GM12878 (cell line): ENCODE measurements around the gene SMARCC1. TPM values are rescaled to one million over a fixed set of nuclear protein-coding genes. Genes with fewer than 3 reads are reported as not detected.

Source experiments
- ATAC-seq: fragments of 200-7000 bp; cut with Tn5 transposase; 3 replicates; pipeline ENCODE4 v1.9.1; 2020; ENCODE audit warnings: mild to moderate bottlenecking, moderate library complexity
- BruUV-seq: library from RNA; stranded (reverse); fragments of 400-500 nt; replicated peaks from 2 replicates; lab custom pipeline; 2021; lab: Mats Ljungman, UMichigan
- CTCF ChIA-PET: fragments of 300-600 bp; sonication (Branson Sonifier 250); formaldehyde crosslinking; extraction: SDS; loops from one replicate; lab custom pipeline; 2021; ENCODE audit warnings: inconsistent platforms; lab: Yijun Ruan, JAX
- POLR2A ChIA-PET: fragments of 350-600 bp; formaldehyde crosslinking; extraction: SDS; loops from one replicate; lab custom pipeline; 2021; ENCODE audit warnings: inconsistent platforms; lab: Charles Lee
- RAD21 ChIA-PET: fragments of 300-600 bp; sonication (Branson Sonifier 250); formaldehyde crosslinking; loops from one replicate; lab custom pipeline; 2023; ENCODE audit warnings: antibody characterized with exemption; ENCODE audit not compliant: unreplicated experiment; lab: Charles Lee
- SMC1A ChIA-PET: fragments of 300-600 bp; sonication (Branson Sonifier 250); formaldehyde crosslinking; loops from one replicate; lab custom pipeline; 2023; ENCODE audit not compliant: unreplicated experiment, uncharacterized antibody; lab: Charles Lee
- DNase-seq: peaks from one replicate; pipeline ENCODE4 v3.0.0-alpha.2; 2011; ENCODE audit warnings: low read depth, low spot score
- FAIRE-seq: peaks from 3 replicates; lab custom pipeline; 2011; peaks lifted over from hg19 to GRCh38; lab: Jason Lieb, UNC
- H2AFZ ChIP-seq: 2 replicates; pipeline ENCODE4 v1.6.0; 2011; ENCODE audit warnings: low read depth, low read length, control low read depth; ENCODE audit not compliant: control insufficient read depth
- H3K27ac ChIP-seq: 2 replicates; pipeline ENCODE4 v1.5.1; 2011; ENCODE audit warnings: control low read depth; ENCODE audit not compliant: control insufficient read depth, insufficient read depth
- H3K27me3 ChIP-seq, 2 experiments: replicated peaks in 1 of 2; 2 replicates each; pipeline versions ENCODE4 v1.6.0 to v1.6.1; 2011; ENCODE audit warnings: low read length in 1 of 2; ENCODE audit not compliant: control insufficient read depth in 2 of 2, insufficient read depth in 2 of 2
- H3K36me3 ChIP-seq, 2 experiments: 2 replicates each; pipeline ENCODE4 v1.5.1; 2011; ENCODE audit warnings: low read length in 1 of 2; ENCODE audit not compliant: control insufficient read depth in 2 of 2, insufficient read depth in 2 of 2
- H3K4me1 ChIP-seq: 2 replicates; pipeline ENCODE4 v1.6.1; 2011; ENCODE audit warnings: mild to moderate bottlenecking, low read length, moderate library complexity, mixed read lengths; ENCODE audit not compliant: control insufficient read depth, insufficient read depth
- H3K4me2 ChIP-seq: 2 replicates; pipeline ENCODE4 v1.6.0; 2011; ENCODE audit warnings: control low read depth; ENCODE audit not compliant: control insufficient read depth, insufficient read depth
- H3K4me3 ChIP-seq: fragments of 200-600 bp; sonication (generic); 2 replicates; pipeline ENCODE4 v1.5.1; 2016
- H3K79me2 ChIP-seq: 2 replicates; pipeline ENCODE4 v1.6.0; 2011; ENCODE audit warnings: low read length; ENCODE audit not compliant: control insufficient read depth, insufficient read depth
- H3K9ac ChIP-seq: 2 replicates; pipeline ENCODE4 v1.8.0; 2011; ENCODE audit warnings: low read length, control low read depth, mixed read lengths; ENCODE audit not compliant: control insufficient read depth, insufficient read depth
- H3K9me3 ChIP-seq: replicated peaks from 3 replicates; pipeline ENCODE4 v1.5.1; 2011; ENCODE audit warnings: mild to moderate bottlenecking, low read length; ENCODE audit not compliant: control insufficient read depth, insufficient read depth
- H4K20me1 ChIP-seq: 2 replicates; pipeline ENCODE4 v1.6.0; 2011; ENCODE audit not compliant: control insufficient read depth, insufficient read depth
- HDAC6 ChIP-seq: fragments of 200-600 bp; sonication (generic); IDR thresholded peaks from one replicate; pipeline ENCODE4 v1.8.0; 2017; ENCODE audit warnings: antibody characterized with exemption; ENCODE audit not compliant: unreplicated experiment
- KAT2A ChIP-seq: conservative IDR thresholded peaks from 2 replicates; pipeline ENCODE4 v1.6.1; 2011; ENCODE audit warnings: low read depth, low read length; ENCODE audit not compliant: control insufficient read depth
- KDM1A ChIP-seq: fragments of 200-600 bp; sonication (generic); IDR thresholded peaks from 2 replicates; pipeline ENCODE4 v1.6.1; 2016; ENCODE audit warnings: borderline replicate concordance
- MEF2B ChIP-seq: fragments of 450-650 bp; IDR thresholded peaks from 2 replicates; pipeline ENCODE4 v1.6.1; 2018; ENCODE audit warnings: mild to moderate bottlenecking, moderate library complexity; ENCODE audit not compliant: partially characterized antibody, poor library complexity, severe bottlenecking
- NFIC ChIP-seq: IDR thresholded peaks from 2 replicates; pipeline ENCODE4 v1.6.1; 2012; ENCODE audit warnings: low read depth, mild to moderate bottlenecking, inconsistent platforms, low read length, moderate library complexity
- NRF1 ChIP-seq: conservative IDR thresholded peaks from 2 replicates; pipeline ENCODE4 v1.6.1; 2011; ENCODE audit warnings: mild to moderate bottlenecking, low read depth, low read length, improper control_type of control experiment
- PAX8 ChIP-seq: fragments of 450-650 bp; IDR thresholded peaks from 2 replicates; pipeline ENCODE4 v1.6.1; 2017; ENCODE audit warnings: mild to moderate bottlenecking, moderate library complexity
- YBX1 ChIP-seq: fragments of 450-650 bp; IDR thresholded peaks from 2 replicates; pipeline ENCODE4 v1.6.1; 2016; ENCODE audit warnings: antibody characterized with exemption
- ZNF622 ChIP-seq: fragments of 450-650 bp; IDR thresholded peaks from 2 replicates; pipeline ENCODE4 v1.6.1; 2017; ENCODE audit warnings: mild to moderate bottlenecking, inconsistent platforms
- WGBS: methylation state at CpG from one replicate; pipeline ENCODE4 v1.1.6; 2016; ENCODE audit warnings: low lambda C conversion rate; ENCODE audit not compliant: insufficient replicate concordance, insufficient coverage; ENCODE audit errors: missing lambda C conversion rate; 5-methylcytosine and 5-hydroxymethylcytosine counted together
- in situ Hi-C: fragments of 300-500 bp; cut with MboI; formaldehyde crosslinking; loops from 9 replicates; pipeline ENCODE4 v1.14.3; 2018; ENCODE audit warnings: mixed read lengths
- intact Hi-C: fragments of 100-400 bp; cut with micrococcal nuclease; formaldehyde crosslinking; loops from one replicate; pipeline ENCODE4 v1.14.2; 2022; ENCODE audit not compliant: unreplicated experiment
- polyA plus RNA-seq, 11 experiments: library from polyadenylated mRNA; depleted of rRNA in 4 of 11; unstranded in 6 of 11; stranded (reverse) in 5 of 11; fragments of >200 nt; fragmentation: Nextera tagmentation in 4 of 11; fragmentation: Illumina TruSeq in 1 of 11; extraction: Ambion mirVana in 4 of 11; extraction: Trizol in 1 of 11; gene quantifications; 1 replicate in 1 of 11; 2 replicates in 10 of 11; pipeline versions ENCODE4 v1.2.1 to v1.2.3, GENCODE V29; 2011 to 2016; ENCODE audit warnings: inconsistent platforms in 2 of 11, missing spikeins in 2 of 11, low read depth in 1 of 11
- total RNA-seq, 4 experiments: library from RNA; depleted of rRNA in 3 of 4; stranded (reverse); fragments of >200 nt in 3 of 4; fragmentation: Illumina TruSeq in 1 of 4; extraction: Trizol in 1 of 4; gene quantifications; 2 replicates each; pipeline versions ENCODE4 v1.2.1 to v1.2.3, GENCODE V29; 2013 to 2021
- TF ChIP-seq, protein P1 (sequence below): fragments of 150-350 bp; IDR thresholded peaks from 2 replicates; pipeline ENCODE4 v1.6.1; 2016; ENCODE audit warnings: low read depth, low read length

Gene SMARCC1
- total and polyA plus RNA-seq, 10 of the 15 experiments (the other 5 are each of a cell fraction or from before 2014, with no cell fraction given) = 26.6 to 147 (median 57.1) TPM

DNA sequence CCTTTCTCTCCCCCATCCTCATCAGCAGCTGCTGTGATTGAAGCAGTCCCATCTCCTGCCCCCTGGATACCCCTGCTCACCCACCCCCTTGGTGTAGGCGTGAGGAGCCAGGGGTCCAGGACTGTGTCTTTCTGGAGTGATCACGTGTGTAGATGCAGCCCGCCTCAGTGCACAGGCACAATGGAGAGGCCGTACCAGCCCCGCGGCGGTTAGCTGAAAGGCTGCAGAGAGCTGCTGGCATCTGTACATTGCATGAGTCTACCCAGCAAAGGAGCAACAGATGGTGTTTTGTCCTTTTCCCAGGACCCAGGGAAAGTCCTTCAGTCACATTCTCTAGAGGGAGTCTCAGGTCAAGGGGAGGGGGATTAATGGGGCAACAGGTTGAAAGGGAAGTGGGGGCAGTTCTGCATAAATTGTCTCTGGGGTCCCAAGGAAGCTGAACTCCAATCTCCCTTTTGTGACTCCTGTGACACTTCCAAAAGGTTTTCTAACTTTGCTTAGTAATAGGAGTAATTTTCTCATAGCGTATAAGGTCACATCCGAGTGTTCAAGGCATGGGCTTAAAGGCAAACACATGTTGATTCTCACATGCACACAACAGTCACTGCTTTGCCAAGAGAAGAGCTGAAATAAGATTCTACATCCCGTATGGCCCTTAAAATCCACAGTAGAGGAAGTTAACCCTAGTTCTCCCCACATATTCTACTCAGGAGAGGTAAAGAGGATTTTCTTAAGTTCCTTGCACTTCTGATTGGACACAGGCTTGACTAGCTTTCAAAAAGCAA is 210.1 kb downstream of the SMARCC1 start:
- DNase-seq = no peak
- TF ChIP-seq HDAC6 (no peak), PAX8 (no peak), KDM1A (no peak), KAT2A (no peak), YBX1 (no peak), MEF2B (no peak), NRF1 (no peak), ZNF622 (no peak), NFIC (no peak)
- TF ChIP-seq, protein P1, sequence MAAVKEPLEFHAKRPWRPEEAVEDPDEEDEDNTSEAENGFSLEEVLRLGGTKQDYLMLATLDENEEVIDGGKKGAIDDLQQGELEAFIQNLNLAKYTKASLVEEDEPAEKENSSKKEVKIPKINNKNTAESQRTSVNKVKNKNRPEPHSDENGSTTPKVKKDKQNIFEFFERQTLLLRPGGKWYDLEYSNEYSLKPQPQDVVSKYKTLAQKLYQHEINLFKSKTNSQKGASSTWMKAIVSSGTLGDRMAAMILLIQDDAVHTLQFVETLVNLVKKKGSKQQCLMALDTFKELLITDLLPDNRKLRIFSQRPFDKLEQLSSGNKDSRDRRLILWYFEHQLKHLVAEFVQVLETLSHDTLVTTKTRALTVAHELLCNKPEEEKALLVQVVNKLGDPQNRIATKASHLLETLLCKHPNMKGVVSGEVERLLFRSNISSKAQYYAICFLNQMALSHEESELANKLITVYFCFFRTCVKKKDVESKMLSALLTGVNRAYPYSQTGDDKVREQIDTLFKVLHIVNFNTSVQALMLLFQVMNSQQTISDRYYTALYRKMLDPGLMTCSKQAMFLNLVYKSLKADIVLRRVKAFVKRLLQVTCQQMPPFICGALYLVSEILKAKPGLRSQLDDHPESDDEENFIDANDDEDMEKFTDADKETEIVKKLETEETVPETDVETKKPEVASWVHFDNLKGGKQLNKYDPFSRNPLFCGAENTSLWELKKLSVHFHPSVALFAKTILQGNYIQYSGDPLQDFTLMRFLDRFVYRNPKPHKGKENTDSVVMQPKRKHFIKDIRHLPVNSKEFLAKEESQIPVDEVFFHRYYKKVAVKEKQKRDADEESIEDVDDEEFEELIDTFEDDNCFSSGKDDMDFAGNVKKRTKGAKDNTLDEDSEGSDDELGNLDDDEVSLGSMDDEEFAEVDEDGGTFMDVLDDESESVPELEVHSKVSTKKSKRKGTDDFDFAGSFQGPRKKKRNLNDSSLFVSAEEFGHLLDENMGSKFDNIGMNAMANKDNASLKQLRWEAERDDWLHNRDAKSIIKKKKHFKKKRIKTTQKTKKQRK = no peak
- TF ChIP-seq, all 136 proteins: peak for 0
- ChIA-PET CTCF (no interaction called here), POLR2A (interaction anchor here (0.6 kb wide), 1 partner anchor 31 kb away, joined by 4 read pairs; no protein-coding TSS in a partner anchor), SMC1A (interaction anchor here (2.1 kb wide), 1 partner anchor 18 kb away, joined by 5 read pairs; no protein-coding TSS in a partner anchor), RAD21 (no interaction called here)
- in situ Hi-C loops (no loop called here), intact Hi-C loops (no loop called here)
- H3K79me2 ChIP-seq = no peaks in the 10 kb centered on the region
- no peaks in the 10 kb centered on the region for H3K9me3 ChIP-seq
- H4K20me1 ChIP-seq = no peaks in the 10 kb centered on the region
- H3K9ac ChIP-seq = no peak overlapping the region
- H3K4me1 ChIP-seq = no peaks in the 10 kb centered on the region
- no peaks in the 10 kb centered on the region for H3K36me3 ChIP-seq
- no peak for FAIRE-seq
- no peak overlapping the region for H3K27ac ChIP-seq
- peaks cover 0 to 3% of the 10 kb centered on the region in 2 experiments; a peak in 1 of 4 replicates for H3K27me3 ChIP-seq
- H3K4me3 ChIP-seq = no peak overlapping the region
- H3K4me2 ChIP-seq = no peak overlapping the region
- WGBS = 65% methylated on average over 10 of the region's 10 CpGs
- no peak overlapping the region for H2AFZ ChIP-seq
- no TSS peak for BruUV-seq
- ATAC-seq = no peak
